Stimulated activated CD4-positive, alpha-beta T cell treated with anti-CD3 and anti-CD28 coated beads, Interleukin-1b, Interleukin-23, amount 100 ng/mL, for 24 hours (primary cell): ENCODE data around the gene DHCR7.
A peak's percentile ranks its signal among the peaks of the same experiment; 100 is the strongest.

ENCODE experiments used
- DNase-seq, 4 experiments: peaks; one replicate each; pipeline ENCODE4 v3.0.0-alpha.2; 2020; ENCODE audit warnings: low read depth in 4 of 4, low spot score in 1 of 4

DHCR7 gene

GRCh38 chr11:71448257-71449171 lies at the start of gene DHCR7:
Gene DHCR7 (minus strand): TSS chr11:71448393. CDS start chr11:71444952, 3,441 bp downstream.
- peak; percentile 80 to 95 (median 90) for DNase-seq

- no peak for DNase-seq
Measured at GRCh38 chr11:71496421-71496820, 48.2 kb upstream of the DHCR7 start.

- DNase-seq = no peak
Measured at GRCh38 chr11:71495286-71496230, 47.4 kb upstream of the DHCR7 start.

GRCh38 chr11:71491940-71492339 lies 43.7 kb upstream of the DHCR7 start:
- DNase-seq = no peak

- no peak for DNase-seq
Measured at GRCh38 chr11:71491531-71491930, 43.3 kb upstream of the DHCR7 start.

- DNase-seq = no peak
Measured at GRCh38 chr11:71490731-71491390, 42.7 kb upstream of the DHCR7 start.

- no peak for DNase-seq
Measured at GRCh38 chr11:71490044-71490730, 42.0 kb upstream of the DHCR7 start.

- DNase-seq = peak; percentile 7 to 62 (median 45)
Measured at GRCh38 chr11:71489311-71490043, 41.3 kb upstream of the DHCR7 start.

GRCh38 chr11:71488681-71489270 lies 40.6 kb upstream of the DHCR7 start:
- no peak for DNase-seq

- no peak for DNase-seq
Measured at GRCh38 chr11:71486320-71486719, 38.1 kb upstream of the DHCR7 start.

- DNase-seq = no peak
Measured at GRCh38 chr11:71485466-71485865, 37.3 kb upstream of the DHCR7 start.

- no peak for DNase-seq
Measured at GRCh38 chr11:71485063-71485399, 36.8 kb upstream of the DHCR7 start.

GRCh38 chr11:71484248-71485062 lies 36.3 kb upstream of the DHCR7 start:
- DNase-seq = no peak

- no peak for DNase-seq
Measured at GRCh38 chr11:71483692-71484091, 35.5 kb upstream of the DHCR7 start.

GRCh38 chr11:71482746-71483364 lies 34.7 kb upstream of the DHCR7 start:
- DNase-seq = no peak

- DNase-seq = no peak
Measured at GRCh38 chr11:71482216-71482615, 34.0 kb upstream of the DHCR7 start.

- DNase-seq = no peak
Measured at GRCh38 chr11:71481101-71481960, 33.1 kb upstream of the DHCR7 start.

GRCh38 chr11:71478528-71478840 lies 30.3 kb upstream of the DHCR7 start:
- DNase-seq = no peak
